ENCODE results near the gene RUNX1. TPM values are rescaled to one million over a fixed set of nuclear protein-coding genes. Genes with fewer than 3 reads are reported as not detected.

Gene RUNX1
- total and polyA plus RNA-seq, 2 donors (not counting 1 experiment from before 2014, with no cell fraction given): 26.3 to 73.0 TPM

- POLR2A ChIA-PET: no interaction called here
Measured at GRCh38 chr21:34945288-34945687, 103.8 kb downstream of the RUNX1 start.

More at GRCh38 chr21:34945288-34945687, 103.8 kb downstream of the RUNX1 start:
- H3K4me1 ChIP-seq (ENCODE audit: control insufficient read depth in 2 of 2, insufficient read depth in 2 of 2, low read length in 2 of 2): peaks cover 22 to 23% of the 10 kb centered on the region in 2 donors
- no peaks in the 10 kb centered on the region for H3K9me3 Mint-ChIP-seq (ENCODE audit: insufficient read depth)
- CTCF ChIA-PET: no interaction called here
- intact Hi-C loops (cut with micrococcal nuclease): no loop called here
- 81% methylated on average over 3 of the region's 3 CpGs for WGBS (ENCODE audit: insufficient coverage)
- ATAC-seq (ENCODE audit: low read depth) (no peak), DNase-seq (no peak)
- H4K20me1 ChIP-seq (ENCODE audit: control insufficient read depth, insufficient read depth, low read length, poor library complexity, severe bottlenecking): peaks cover 61% of the 10 kb centered on the region
- H3K4me3 Mint-ChIP-seq: no peak overlapping the region
- peaks cover 81% of the 10 kb centered on the region for H3K79me2 ChIP-seq (ENCODE audit: control insufficient read depth, insufficient read depth, low read length)
- H3K27me3 Mint-ChIP-seq: no peaks in the 10 kb centered on the region
- H3K4me1 Mint-ChIP-seq: peaks cover 53% of the 10 kb centered on the region
- no peaks in the 10 kb centered on the region for H3K9me3 ChIP-seq (ENCODE audit: control extremely low read depth in 1 of 3, control insufficient read depth in 2 of 3, insufficient read depth in 1 of 3, low read length in 2 of 3)
- H3K36me3 ChIP-seq (replicated peaks in 1 of 2; ENCODE audit: control extremely low read depth in 1 of 2, control insufficient read depth in 1 of 2, extremely low read depth in 1 of 2, insufficient read depth in 2 of 2, low read length in 1 of 2): no peaks in the 10 kb centered on the region
- no peaks in the 10 kb centered on the region for H3K27me3 ChIP-seq (replicated peaks in 1 of 4; ENCODE audit: control extremely low read depth in 1 of 4, control insufficient read depth in 3 of 4, insufficient read depth in 4 of 4, low read length in 3 of 4)
- no peak overlapping the region for H3K4me3 ChIP-seq (ENCODE audit: control extremely low read depth in 1 of 5, extremely low read depth in 1 of 5, insufficient read depth in 1 of 5, low read depth in 2 of 5, low read length in 4 of 5)
- H3K27ac Mint-ChIP-seq: no peak overlapping the region
- no peak overlapping the region for H3K9ac ChIP-seq (ENCODE audit: low read length)
- H3K27ac ChIP-seq (ENCODE audit: low read length in 2 of 2): no peak overlapping the region
- no peak for TF ChIP-seq CTCF (IDR thresholded peaks at IDR 0.05)
- TF ChIP-seq EZH2 (IDR thresholded peaks at IDR 0.05; ENCODE audit: borderline replicate concordance, insufficient read depth, low read depth, low read length, poor library complexity, severe bottlenecking): no peak
- H2AFZ ChIP-seq (ENCODE audit: insufficient read depth, low read depth, low read length, poor library complexity, severe bottlenecking): no peak overlapping the region
- H3K4me2 ChIP-seq (replicated peaks; ENCODE audit: low read depth, low read length, poor library complexity, severe bottlenecking): no peak overlapping the region

Data from B cell (primary cell).